CD4-positive, alpha-beta T cell (primary cell): ENCODE data around the gene SSRP1. TPM values are rescaled to one million over a fixed set of nuclear protein-coding genes. Genes with fewer than 3 reads are reported as not detected.

Experiments
- ATAC-seq: fragments of 200-7000 bp; cut with Tn5 transposase; one replicate; pipeline ENCODE4 v1.10.0; 2022; ENCODE audit warnings: mild to moderate bottlenecking; ENCODE audit not compliant: poor library complexity
- CTCF ChIA-PET: fragments of 350-600 bp; sonication (Branson Sonifier 250); formaldehyde crosslinking; loops from one replicate; lab custom pipeline; 2021; ENCODE audit warnings: antibody characterized with exemption, inconsistent platforms; lab: Charles Lee
- POLR2A ChIA-PET: fragments of 350-600 bp; sonication (Branson Sonifier 250); formaldehyde crosslinking; loops from one replicate; lab custom pipeline; 2021; ENCODE audit warnings: antibody characterized with exemption, inconsistent platforms; lab: Charles Lee
- DNase-seq, 14 experiments: peaks; one replicate each; pipeline ENCODE4 v3.0.0-alpha.2; 2013 to 2020; ENCODE audit warnings: mixed read lengths in 2 of 14
- H3K27ac ChIP-seq, 2 donors: one replicate each; pipeline versions ENCODE4 v1.5.1 to v1.7.0; 2013; ENCODE audit warnings: low read length in 2 of 2, low read depth in 1 of 2, mild to moderate bottlenecking in 1 of 2
- H3K27me3 ChIP-seq, 2 experiments: 1 replicate in 1 of 2; 2 replicates in 1 of 2; pipeline versions ENCODE4 v1.6.1 to v1.7.0; 2013; ENCODE audit warnings: low read length in 2 of 2, control low read depth in 1 of 2, mild to moderate bottlenecking in 1 of 2, moderate library complexity in 1 of 2; ENCODE audit not compliant: insufficient read depth in 2 of 2, control insufficient read depth in 1 of 2
- H3K36me3 ChIP-seq: one replicate; pipeline ENCODE4 v1.6.1; 2013; ENCODE audit warnings: low read length, control low read depth; ENCODE audit not compliant: insufficient read depth
- H3K4me1 ChIP-seq: one replicate; pipeline ENCODE4 v1.6.1; 2013; ENCODE audit warnings: low read length, control low read depth; ENCODE audit not compliant: insufficient read depth
- H3K4me3 ChIP-seq: one replicate; pipeline ENCODE4 v1.5.1; 2013; ENCODE audit warnings: mild to moderate bottlenecking, low read length, moderate library complexity
- H3K9me3 ChIP-seq, 2 experiments: 1 replicate in 1 of 2; 2 replicates in 1 of 2; pipeline versions ENCODE4 v1.6.1 to v1.7.0; 2013; ENCODE audit warnings: low read length in 2 of 2, mild to moderate bottlenecking in 2 of 2, control low read depth in 1 of 2, moderate library complexity in 1 of 2; ENCODE audit not compliant: control insufficient read depth in 1 of 2, insufficient read depth in 1 of 2
- H3K27ac Mint-ChIP-seq: one replicate; pipeline ENCODE4 v1.8.0; 2020; ENCODE audit warnings: mixed read lengths
- H3K27me3 Mint-ChIP-seq: one replicate; pipeline ENCODE4 v1.8.0; 2021; ENCODE audit warnings: mixed read lengths
- H3K36me3 Mint-ChIP-seq: one replicate; pipeline ENCODE4 v1.8.0; 2021; ENCODE audit warnings: low read depth, mixed read lengths
- H3K4me1 Mint-ChIP-seq: one replicate; pipeline ENCODE4 v1.8.0; 2021; ENCODE audit warnings: low read depth, mixed read lengths
- H3K4me3 Mint-ChIP-seq: one replicate; pipeline ENCODE4 v1.8.0; 2020; ENCODE audit warnings: mild to moderate bottlenecking, mixed read lengths
- H3K9me3 Mint-ChIP-seq: one replicate; pipeline ENCODE4 v1.8.0; 2020; ENCODE audit warnings: mixed read lengths
- CTCF ChIP-seq: fragments of 200-600 bp; IDR thresholded peaks from one replicate; pipeline ENCODE4 v1.8.0; 2022; ENCODE audit warnings: antibody characterized with exemption, mild to moderate bottlenecking
- intact Hi-C, 2 experiments: fragments of 100-400 bp; cut with DNase I in 1 of 2; cut with micrococcal nuclease in 1 of 2; formaldehyde crosslinking; loops; one replicate each; pipeline versions ENCODE4 v1.15.1 to v1.9.0; 2023 to 2025; cut with DNase I, micrococcal nuclease
- total RNA-seq, 174 experiments: library from RNA in 2 of 174; stranded (reverse) in 2 of 174; gene quantifications; one replicate each; pipeline ENCODE4 v1.2.3 and lab custom pipeline; 2021 to 2026

SSRP1 gene
- total RNA-seq, 2 experiments from 2014 or later, result 36.7 to 41.2 TPM

DNA sequence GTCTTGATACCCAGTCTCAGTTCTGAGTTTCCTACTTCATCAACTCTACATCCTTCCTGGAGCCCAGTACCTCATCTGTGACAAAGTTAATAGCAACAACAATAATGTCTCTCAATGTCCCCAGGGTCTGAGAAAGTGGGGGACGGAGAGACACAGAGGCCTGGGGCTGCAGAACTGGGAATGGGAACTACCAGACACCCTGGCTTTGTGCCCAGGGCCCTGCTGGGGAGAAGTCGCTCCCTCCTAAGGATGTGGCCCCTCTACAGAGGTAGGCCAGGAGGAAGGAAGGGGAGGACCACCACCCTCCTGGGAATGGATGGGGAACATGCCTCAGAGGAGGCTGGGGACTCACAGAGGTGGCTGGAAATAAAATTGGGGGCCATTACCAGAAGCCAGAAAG lies 39.8 kb upstream of the SSRP1 start:
- Histone ChIP-seq H3K9me3 (no peaks in the 10 kb centered on the region), H3K36me3 (no peaks in the 10 kb centered on the region), H3K4me3 (no peak overlapping the region), H3K27ac (no peak overlapping the region), H3K4me1 (no peaks in the 10 kb centered on the region), H3K27me3 (no peaks in the 10 kb centered on the region)
- POLR2A ChIA-PET, result no interaction called here
- intact Hi-C loops, result no loop called here
- no peak overlapping the region for H3K27ac Mint-ChIP-seq
- ATAC-seq (no peak), DNase-seq (no peak)
- H3K4me3 Mint-ChIP-seq, result no peak overlapping the region
- CTCF ChIA-PET, result no interaction called here
- no peaks in the 10 kb centered on the region for H3K4me1 Mint-ChIP-seq
- H3K9me3 Mint-ChIP-seq, result no peaks in the 10 kb centered on the region
- peaks cover 21% of the 10 kb centered on the region for H3K27me3 Mint-ChIP-seq
- TF ChIP-seq CTCF, result no peak
- H3K36me3 Mint-ChIP-seq, result no peaks in the 10 kb centered on the region

GRCh38 chr11:57374966-57375365 lies 39.3 kb upstream of the SSRP1 start:
- Histone ChIP-seq H3K9me3 (no peaks in the 10 kb centered on the region), H3K27me3 (no peaks in the 10 kb centered on the region), H3K27ac (no peak overlapping the region), H3K4me1 (no peaks in the 10 kb centered on the region), H3K36me3 (no peaks in the 10 kb centered on the region), H3K4me3 (no peak overlapping the region)
- intact Hi-C loops, result no loop called here
- ChIA-PET POLR2A (no interaction called here), CTCF (no interaction called here)
- ATAC-seq, result no peak
- TF ChIP-seq CTCF, result no peak
- peaks cover 21% of the 10 kb centered on the region for H3K27me3 Mint-ChIP-seq
- no peak overlapping the region for H3K4me3 Mint-ChIP-seq
- H3K27ac Mint-ChIP-seq, result no peak overlapping the region
- no peaks in the 10 kb centered on the region for H3K4me1 Mint-ChIP-seq
- no peaks in the 10 kb centered on the region for H3K36me3 Mint-ChIP-seq
- no peaks in the 10 kb centered on the region for H3K9me3 Mint-ChIP-seq
- DNase-seq, result no peak

DNA sequence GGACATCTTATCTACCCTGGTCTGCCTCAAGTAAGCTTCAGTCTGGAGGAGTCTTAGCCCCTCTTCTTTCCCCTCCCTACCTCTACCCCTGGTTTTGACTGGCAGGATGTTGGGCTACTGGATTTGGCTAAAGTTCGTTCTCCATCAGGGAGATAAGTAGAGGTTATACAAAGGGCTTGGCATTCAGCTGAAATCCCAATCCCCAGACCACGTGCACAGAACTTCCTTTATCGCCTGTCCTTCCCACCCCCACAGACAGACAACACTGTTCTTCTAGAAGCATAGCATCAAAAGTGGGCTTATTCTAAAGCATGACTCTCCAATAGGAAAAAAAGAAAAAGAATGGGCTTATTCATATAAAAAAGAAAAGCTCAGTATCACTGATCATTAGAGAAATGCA lies 37.5 kb upstream of the SSRP1 start:
- TF ChIP-seq CTCF, result no peak
- DNase-seq, result no peak
- H3K27ac ChIP-seq, result no peak overlapping the region
- H3K27ac Mint-ChIP-seq, result no peak overlapping the region
- no peaks in the 10 kb centered on the region for H3K9me3 Mint-ChIP-seq
- no peaks in the 10 kb centered on the region for H3K4me1 Mint-ChIP-seq
- intact Hi-C loops, result no loop called here
- ATAC-seq, result no peak
- no peak overlapping the region for H3K4me3 Mint-ChIP-seq
- no peaks in the 10 kb centered on the region for H3K4me1 ChIP-seq
- no peaks in the 10 kb centered on the region for H3K9me3 ChIP-seq
- H3K4me3 ChIP-seq, result no peak overlapping the region
- peaks cover 13% of the 10 kb centered on the region for H3K27me3 Mint-ChIP-seq
- no peaks in the 10 kb centered on the region for H3K36me3 Mint-ChIP-seq
- ChIA-PET CTCF (no interaction called here), POLR2A (no interaction called here)
- no peaks in the 10 kb centered on the region for H3K27me3 ChIP-seq
- H3K36me3 ChIP-seq, result no peaks in the 10 kb centered on the region
